ENCODE results near the gene SIX1. TPM values are rescaled to one million over a fixed set of nuclear protein-coding genes. Genes with fewer than 3 reads are reported as not detected.

SIX1 gene
- total RNA-seq (2022; extraction: Qiagen RNA extraction): 5.6 to 8.1 TPM (median 6.8 TPM) in 5 replicates

GRCh38 chr14:60648934-60649874, at the start of gene SIX1:
TSS of gene SIX1 (minus strand) at chr14:60649477. CDS start at chr14:60649189, 288 bp downstream.

Other genes starting within 250 kb of the SIX1 start
- gene C14orf39, start 163.4 kb downstream of the SIX1 start, total RNA-seq (2022; extraction: Qiagen RNA extraction): not detected in 5 replicates
- gene SIX6, start 140.3 kb downstream of the SIX1 start, total RNA-seq (2022; extraction: Qiagen RNA extraction): not detected in 5 replicates
- gene SIX4, start 74.9 kb upstream of the SIX1 start, total RNA-seq (2022; extraction: Qiagen RNA extraction): 1.2 to 3.6 TPM (median 2.5 TPM) in 5 replicates
- 38.5 to 52.9 TPM (median 38.9 TPM) in 5 replicates for gene MNAT1, start 85.3 kb upstream of the SIX1 start, total RNA-seq (2022; extraction: Qiagen RNA extraction)

All from A549 treated with Mapracorat at 1 μM for 4 hours (cell line).